HK-2 (cell line): ENCODE data around the gene DCXR.

Experiments
- DNase-seq: peaks from one replicate; pipeline ENCODE4 v3.0.0-alpha.2; 2018; ENCODE audit not compliant: unreplicated experiment

Gene DCXR

DNA sequence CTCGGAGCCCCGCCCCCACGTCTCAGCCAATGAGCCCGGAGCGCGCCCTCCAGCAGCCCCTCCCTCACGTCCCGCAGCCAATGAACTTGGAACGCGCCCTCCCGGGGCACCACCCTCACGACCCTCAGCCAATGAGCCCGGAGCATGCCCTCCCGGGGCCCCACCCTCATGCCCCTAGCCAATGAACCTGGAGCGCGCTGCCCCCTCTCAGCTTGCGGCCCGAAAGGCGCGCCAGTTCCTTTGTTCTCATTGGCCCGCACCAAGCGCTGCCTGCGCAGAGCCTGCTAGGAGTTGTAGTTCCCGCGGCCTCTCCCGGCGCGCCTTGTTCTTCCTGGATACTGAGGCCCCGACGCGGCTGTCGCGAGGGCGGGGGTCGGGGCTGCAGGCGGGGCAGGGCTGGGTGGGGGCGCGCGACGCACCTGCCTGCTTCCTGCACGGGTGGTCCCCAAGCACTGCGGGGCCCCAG, 14.5 kb downstream of the DCXR start, which contains the start of gene LRRC45:
Gene LRRC45, plus strand, starts transcription at position 325 of the 466 bp plus-strand sequence. CDS start 339 bp downstream, outside the sequence.
- DNase-seq = peak; percentile 100

DNA sequence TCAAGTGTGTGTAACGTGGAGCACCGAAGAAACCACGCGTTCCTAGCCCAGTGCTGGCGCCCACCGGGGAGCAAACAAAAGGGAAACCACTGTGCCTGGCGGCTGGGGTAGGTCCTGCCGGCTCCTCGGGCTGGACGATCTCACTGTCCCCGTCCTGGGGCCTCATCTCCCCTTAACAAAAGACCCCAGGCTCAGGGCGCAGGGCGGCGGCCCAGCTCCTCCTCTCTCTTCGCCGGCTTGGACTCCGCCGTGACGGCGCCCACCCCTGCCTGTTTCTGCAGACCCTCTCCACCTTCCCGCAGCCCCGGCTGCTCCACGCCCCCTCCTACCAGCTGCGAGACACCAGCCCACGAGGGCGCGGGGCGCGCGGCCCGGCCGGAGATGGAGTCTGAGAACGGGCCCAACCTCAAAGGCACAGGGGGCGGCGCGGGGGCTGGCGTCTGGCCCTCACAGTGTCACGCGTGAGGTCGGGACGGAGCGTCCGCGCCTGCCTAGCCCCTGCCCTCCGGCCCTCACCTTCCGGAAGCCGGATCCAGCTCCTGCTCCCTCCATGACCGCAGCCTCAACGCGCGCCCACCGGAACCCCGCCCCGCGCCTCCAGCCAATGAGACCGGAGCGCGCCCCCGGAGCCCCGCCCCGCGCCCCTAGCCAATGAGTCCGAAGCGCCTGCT, 15.1 kb downstream of the DCXR start, which contains the start of gene CENPX:
Gene CENPX, minus strand, starts transcription at position 569 of the 671 bp plus-strand sequence. Its CDS starts 17 bp downstream, at position 552.
- no peak for DNase-seq

DNA sequence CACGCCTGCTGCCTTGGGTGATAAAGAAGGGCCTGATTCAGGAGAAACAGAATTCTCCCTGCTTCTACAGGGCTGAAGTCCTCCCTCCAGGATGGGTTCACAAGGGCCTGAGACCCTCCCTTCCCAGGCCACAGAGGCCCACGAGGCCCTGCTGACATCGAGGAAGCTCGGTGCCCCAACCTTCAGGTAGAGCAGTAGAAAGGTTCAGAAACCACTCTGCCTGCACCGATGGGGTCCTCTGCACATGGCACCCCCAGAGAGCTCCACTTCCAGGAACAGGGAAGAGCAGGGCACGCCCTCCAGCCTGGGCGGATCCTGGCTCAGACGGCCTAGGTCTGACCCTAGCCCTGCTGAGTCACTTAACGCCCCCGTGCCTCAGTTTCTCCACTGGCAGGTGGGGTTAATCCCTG, 15.6 kb downstream of the DCXR start:
- peak; percentile 33 for DNase-seq

DNA sequence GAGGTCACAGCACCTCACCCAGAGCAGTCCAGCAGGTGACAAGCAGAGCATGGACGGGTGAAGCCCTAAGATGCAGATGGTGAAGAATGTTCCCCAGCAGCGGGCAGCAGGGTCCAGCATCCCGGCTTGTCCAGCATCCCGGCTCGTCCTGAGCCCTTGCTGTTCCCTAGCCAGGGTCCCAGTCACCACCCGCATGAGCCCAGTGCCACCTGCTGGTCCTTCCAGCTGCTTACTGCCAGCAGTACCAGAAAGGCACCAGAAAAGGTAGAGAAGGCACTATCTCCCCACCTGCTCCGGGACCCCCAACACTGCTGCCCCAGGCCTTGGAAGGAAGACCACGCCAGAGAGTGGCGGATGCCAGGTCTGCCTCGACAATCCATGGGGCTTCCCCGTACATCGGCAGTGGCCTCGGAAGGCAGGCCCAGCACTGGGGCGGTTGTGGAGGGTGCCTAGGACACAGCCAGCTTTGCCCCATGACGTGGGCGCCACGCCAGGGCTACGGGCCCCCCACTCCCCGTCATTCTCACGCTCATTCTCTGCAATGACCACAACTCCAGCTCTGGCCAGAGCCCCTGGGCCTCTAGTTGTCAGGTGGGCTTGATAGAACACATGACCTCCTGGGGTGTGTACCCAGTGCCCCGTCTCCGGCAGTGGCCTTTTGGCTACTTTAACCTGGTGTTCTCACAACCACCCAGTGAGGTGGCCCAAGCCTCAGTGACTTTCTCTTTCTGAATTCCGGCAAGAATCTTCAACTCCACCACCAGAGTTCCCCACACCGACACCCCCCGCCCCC, 16.2 kb downstream of the DCXR start:
- DNase-seq = peak; percentile 76

DNA sequence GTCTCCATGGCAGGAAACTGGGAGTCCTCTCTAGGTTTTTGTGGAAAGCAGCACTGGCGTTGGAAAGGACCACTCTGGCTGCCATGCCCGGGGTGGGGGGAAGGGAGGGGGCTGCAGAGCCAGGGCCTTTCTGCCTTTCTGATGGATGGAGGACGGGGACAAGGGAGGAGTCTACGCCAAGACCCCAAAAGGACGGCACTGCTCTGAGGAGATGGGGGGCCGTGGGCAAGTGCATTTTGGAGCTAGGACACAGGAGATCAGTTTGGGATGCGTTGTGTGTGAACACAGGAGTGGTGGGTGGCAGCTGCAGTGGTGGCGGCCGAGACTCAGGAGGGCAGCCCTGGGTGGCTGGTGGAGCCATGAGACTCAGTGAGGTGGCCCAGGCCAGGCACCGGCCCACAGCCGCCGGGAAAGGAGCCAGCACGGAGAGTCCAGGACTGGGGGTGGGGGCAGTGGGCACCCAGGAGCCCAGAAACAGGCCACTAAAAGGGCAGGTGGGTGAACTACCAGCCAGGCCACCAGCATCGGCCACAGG, 16.9 kb downstream of the DCXR start:
- DNase-seq = no peak

- peak; percentile 68 for DNase-seq
Measured at GRCh38 chr17:82019690-82020571, 17.6 kb downstream of the DCXR start.

DNA sequence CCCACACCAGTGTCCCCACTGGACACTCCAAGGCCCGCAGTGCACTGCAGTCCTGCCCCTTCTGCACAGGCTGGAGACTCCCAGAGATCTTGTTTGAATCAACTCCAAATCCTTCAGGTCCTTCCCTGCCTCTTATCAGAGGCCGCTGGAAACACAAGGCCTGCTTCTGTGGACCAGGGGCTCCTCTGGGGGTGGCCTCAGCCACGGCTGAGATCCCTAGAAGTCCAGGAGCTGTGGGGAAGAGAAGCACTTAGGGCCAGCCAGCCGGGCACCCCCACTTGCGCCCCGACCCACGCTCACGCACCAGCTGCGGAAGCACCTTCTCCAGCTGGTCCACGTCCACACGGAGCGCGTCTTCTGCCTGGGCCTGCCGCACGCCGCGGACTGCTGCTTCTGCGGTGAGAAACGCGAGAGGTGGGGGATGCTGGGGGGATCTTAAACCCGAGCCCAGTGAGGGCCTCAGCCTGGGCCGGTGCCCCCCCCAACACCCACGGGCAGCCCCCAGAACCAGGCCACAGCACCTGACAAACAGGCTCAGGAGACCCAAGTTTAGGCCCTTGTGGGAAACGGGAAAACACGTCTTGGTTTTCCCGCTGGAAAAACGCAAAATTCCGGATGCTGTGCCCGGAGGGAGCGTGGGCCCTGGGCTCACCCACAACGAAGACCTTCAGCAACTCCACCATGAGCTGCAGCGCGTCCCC, 18.4 kb downstream of the DCXR start:
- no peak for DNase-seq

DNA sequence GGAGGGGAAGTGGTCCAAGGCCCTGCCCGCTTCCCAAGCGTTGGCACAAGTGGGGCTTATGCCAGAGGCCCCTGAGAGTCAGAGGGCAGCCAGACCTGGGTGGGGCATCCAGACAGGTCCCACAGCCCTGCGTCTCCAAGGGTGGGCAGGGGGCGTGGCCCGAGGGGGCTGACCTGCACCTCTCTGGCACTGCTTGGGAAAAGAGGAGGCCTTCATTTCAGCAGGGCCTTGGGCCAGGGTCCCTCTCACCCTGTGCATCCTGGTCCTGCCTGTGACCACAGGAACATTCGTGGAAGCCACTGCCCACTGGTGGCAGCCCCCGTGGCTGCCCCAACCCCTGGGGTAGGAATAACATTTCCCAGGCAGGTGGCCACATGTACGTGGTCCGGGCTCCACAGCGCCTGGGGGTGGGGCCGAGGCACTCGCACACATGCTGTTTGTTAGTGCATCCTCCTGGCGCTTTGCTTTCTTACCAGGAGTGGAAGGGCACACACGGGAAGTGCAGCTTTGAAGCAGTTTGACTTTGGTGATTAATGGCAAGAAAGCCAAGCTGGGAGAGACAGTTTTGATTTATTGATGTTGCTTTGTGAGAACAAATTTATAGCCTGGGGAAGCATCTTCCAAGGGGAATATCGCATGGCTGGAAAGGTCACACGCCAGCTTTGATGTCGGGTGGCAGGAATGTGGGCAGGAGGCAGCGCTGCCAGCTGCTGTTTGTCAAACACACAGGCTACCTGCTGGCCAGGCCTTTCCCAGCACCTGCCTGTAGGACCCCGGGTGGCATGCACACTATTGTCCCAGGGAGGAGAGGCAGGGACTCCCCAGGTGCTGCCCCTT, 19.1 kb downstream of the DCXR start:
- no peak for DNase-seq

DNA sequence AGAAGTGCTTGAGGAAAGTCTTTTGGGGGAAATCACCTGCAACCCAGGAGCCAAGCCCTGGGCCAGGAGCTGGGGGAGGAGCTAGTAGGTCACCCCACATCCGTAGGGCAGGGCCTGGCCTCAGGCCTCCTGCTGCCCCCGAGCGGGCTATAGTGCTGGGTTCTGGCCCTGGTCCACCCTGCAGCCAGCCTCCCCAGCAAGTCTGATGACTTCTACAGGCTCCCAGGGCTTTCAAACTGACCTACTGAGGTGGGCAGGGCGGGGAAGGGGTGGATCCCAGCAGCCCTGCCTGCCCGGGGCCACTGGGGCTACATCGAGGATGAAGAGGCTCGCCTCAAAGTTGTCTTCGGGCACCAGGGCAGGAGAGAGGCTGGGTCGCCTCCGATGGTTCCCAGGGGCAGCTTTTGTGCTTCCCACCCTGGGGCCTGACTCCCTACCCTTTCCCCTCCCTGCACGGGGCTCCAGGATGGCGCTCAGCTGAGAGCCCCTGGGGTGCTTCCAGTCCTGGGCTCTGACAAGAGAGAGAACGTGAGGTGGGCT, 19.8 kb downstream of the DCXR start:
- DNase-seq = no peak

GRCh38 chr17:82016875-82017459, 20.5 kb downstream of the DCXR start:
- no peak for DNase-seq

- DNase-seq = no peak
Measured at GRCh38 chr17:82016061-82016874, 21.2 kb downstream of the DCXR start.

DNA sequence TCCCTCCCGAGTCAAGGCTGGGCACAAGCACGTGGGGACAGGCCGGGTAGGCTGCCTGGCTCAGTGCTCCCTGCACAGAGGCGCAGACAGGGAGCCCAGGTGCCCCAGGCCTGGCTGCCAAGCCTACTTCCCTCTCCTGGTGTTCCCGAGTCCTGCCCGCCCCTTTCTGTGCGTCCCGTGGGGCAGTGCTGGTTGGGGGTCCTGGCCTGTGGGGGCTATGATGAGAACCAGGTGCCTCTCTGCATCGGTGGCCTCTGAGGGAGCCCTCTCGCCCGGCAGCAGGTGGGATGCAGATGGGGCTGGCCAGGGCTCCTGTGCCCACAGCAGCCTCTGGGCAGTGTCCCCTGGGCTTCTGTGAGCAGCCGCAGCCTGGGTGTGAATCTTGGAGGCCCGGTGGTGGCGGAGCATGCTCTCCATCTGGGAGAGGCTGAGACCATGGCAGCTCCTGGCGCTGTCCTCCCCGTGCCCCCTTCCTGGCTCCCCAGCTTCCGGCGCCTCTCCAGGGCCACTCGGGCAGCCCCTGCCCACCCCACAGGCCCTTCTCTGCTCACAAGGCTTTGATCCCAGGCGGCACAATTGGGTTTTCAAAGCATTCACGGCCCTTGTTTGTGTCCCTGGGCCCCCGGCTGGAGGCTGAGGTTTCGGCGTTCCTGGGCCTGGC, 22.1 kb downstream of the DCXR start:
- DNase-seq = no peak

DNA sequence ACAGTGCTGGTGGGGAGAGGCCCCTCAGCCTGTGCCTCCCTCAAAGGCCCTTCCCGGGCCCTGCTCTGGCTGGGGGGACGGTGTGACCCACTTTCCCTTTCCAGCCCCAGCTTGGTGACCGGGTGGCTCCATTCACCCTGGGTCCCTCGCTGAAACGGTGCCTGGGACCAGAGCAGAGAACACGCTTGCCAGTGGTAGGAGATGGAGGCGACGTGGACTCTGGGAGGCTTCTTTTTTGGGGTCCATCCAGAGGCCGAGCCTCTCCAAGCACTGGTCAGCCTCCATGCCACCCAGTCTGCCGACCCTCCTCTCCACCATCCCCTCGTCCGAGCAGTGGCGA, 22.6 kb downstream of the DCXR start:
- DNase-seq = no peak

- DNase-seq = no peak
Measured at GRCh38 chr17:82014432-82014831, 23.1 kb downstream of the DCXR start.

- no peak for DNase-seq
Measured at GRCh38 chr17:82013772-82014321, 23.6 kb downstream of the DCXR start.

- DNase-seq = no peak
Measured at GRCh38 chr17:82013341-82013740, 24.2 kb downstream of the DCXR start.

DNA sequence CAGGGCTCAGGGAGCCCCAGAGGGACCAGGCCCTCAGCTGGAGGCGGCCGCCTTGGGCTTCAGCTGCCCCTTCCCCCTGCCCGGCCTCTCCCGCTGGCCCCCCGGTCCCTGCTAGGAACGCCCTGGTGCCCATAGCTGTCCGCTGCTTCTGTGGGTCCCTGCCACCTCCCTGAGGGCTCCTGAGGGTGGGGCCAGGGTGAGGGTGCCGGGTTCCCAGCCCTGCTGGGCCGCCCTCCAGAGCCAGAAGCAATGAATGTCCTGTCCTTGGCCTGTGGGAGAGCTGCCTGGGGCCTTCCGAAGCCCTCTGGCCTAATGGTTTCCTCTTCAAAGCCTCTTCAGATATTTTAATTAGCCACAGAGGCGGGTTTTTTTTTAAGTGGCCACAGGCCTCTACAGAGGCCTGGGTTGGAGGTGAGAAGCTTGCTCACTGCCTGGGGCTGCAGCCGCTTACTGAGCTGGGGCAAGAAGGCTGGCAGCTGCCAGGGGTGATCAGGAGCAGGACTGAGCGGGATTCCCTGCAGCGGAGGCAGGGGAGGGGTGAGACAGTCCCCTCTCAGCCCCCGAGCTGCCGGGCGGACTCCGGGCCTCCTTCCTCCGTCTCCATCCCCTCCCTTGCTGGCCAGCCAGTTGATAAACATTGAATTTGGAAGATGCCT, 24.7 kb downstream of the DCXR start:
- DNase-seq = no peak
